ENCODE measurements around the gene TUBB3. TPM values are rescaled to one million over a fixed set of nuclear protein-coding genes. Genes with fewer than 3 reads are reported as not detected.
"Not testable (repeated sequence)": the region's sequence is repeated elsewhere in the genome, so short reads cannot be mapped to it uniquely, and the experiment has no call there.

Gene TUBB3
- total RNA-seq, 1 donor from 2014 or later, result 2.6 TPM

DNA sequence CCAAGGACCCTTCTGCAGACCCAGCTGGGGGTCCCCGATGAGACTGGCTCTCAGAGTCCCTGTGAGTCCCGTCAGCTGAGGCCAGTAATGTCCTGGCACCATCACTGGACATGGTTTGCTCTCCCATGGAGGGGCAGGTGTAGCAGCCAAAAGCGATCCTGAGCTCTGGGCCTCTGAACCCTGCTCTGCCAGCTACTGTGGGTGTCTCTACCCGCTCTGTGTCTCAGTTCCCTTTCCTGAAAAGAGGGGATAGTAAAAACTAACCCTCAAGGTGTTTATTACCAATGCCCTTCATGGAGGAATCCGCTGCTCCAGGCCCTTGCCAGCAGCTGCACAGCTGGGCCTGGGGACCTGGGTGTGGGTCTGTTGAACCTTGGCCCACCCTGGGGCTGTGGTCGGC, 8.8 kb downstream of the TUBB3 start:
- H3K27ac Mint-ChIP-seq, result no peak overlapping the region
- intact Hi-C loops (cut with micrococcal nuclease), result no loop called here
- no peaks in the 10 kb centered on the region for H3K36me3 Mint-ChIP-seq (ENCODE audit: low read depth)
- no peak for DNase-seq
- H3K4me1 Mint-ChIP-seq, result no peaks in the 10 kb centered on the region
- peaks cover 4% of the 10 kb centered on the region for H3K27me3 Mint-ChIP-seq
- H3K9me3 Mint-ChIP-seq, result no peaks in the 10 kb centered on the region
- no peak overlapping the region for H3K4me3 Mint-ChIP-seq

DNA sequence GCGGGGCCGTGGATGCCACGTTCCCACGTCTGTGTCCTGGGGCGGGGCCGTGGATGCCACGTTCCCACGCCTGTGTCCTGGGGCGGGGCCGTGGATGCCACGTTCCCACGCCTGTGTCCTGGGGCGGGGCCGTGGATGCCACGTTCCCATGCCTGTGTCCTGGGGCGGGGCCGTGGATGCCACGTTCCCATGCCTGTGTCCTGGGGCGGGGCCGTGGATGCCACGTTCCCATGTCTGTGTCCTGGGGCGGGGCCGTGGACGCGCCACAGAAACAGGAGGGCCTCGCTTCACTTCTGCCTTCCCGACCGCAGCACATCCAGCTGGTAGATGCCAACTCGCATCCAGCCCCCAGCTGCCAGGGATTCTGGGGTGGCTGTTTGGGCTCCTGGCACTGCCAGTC, 10.9 kb downstream of the TUBB3 start:
- H3K27ac Mint-ChIP-seq; intact Hi-C loops (cut with micrococcal nuclease); H3K9me3 Mint-ChIP-seq; H3K27me3 Mint-ChIP-seq; DNase-seq; H3K4me1 Mint-ChIP-seq; H3K36me3 Mint-ChIP-seq (ENCODE audit: low read depth); H3K4me3 Mint-ChIP-seq: not testable (repeated sequence)

- intact Hi-C loops (cut with micrococcal nuclease), result no loop called here
- Mint-ChIP-seq H3K9me3 (no peaks in the 10 kb centered on the region), H3K27me3 (peaks cover 1% of the 10 kb centered on the region), H3K4me3 (no peak overlapping the region), H3K4me1 (no peaks in the 10 kb centered on the region), H3K36me3 (ENCODE audit: low read depth) (no peaks in the 10 kb centered on the region), H3K27ac (no peak overlapping the region)
- DNase-seq, result no peak
Measured at GRCh38 chr16:89934611-89935553, 11.7 kb downstream of the TUBB3 start.

DNA sequence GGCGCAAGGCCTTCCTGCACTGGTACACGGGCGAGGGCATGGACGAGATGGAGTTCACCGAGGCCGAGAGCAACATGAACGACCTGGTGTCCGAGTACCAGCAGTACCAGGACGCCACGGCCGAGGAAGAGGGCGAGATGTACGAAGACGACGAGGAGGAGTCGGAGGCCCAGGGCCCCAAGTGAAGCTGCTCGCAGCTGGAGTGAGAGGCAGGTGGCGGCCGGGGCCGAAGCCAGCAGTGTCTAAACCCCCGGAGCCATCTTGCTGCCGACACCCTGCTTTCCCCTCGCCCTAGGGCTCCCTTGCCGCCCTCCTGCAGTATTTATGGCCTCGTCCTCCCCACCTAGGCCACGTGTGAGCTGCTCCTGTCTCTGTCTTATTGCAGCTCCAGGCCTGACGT, 12.5 kb downstream of the TUBB3 start:
- H3K27me3 Mint-ChIP-seq; H3K4me1 Mint-ChIP-seq; DNase-seq; H3K36me3 Mint-ChIP-seq (ENCODE audit: low read depth); H3K9me3 Mint-ChIP-seq; H3K4me3 Mint-ChIP-seq; H3K27ac Mint-ChIP-seq; intact Hi-C loops (cut with micrococcal nuclease): not testable (repeated sequence)

GRCh38 chr16:89936034-89936433, 12.9 kb downstream of the TUBB3 start:
- intact Hi-C loops (cut with micrococcal nuclease), result no loop called here

GRCh38 chr16:89936508-89936907, 13.4 kb downstream of the TUBB3 start:
- H3K9me3 Mint-ChIP-seq, result no peaks in the 10 kb centered on the region

More at GRCh38 chr16:89936034-89936433, 12.9 kb downstream of the TUBB3 start:
- H3K9me3 Mint-ChIP-seq, result no peaks in the 10 kb centered on the region
- DNase-seq, result no peak
- no peaks in the 10 kb centered on the region for H3K4me1 Mint-ChIP-seq
- H3K36me3 Mint-ChIP-seq (ENCODE audit: low read depth), result no peaks in the 10 kb centered on the region
- H3K27me3 Mint-ChIP-seq, result no peaks in the 10 kb centered on the region
- H3K4me3 Mint-ChIP-seq, result no peak overlapping the region
- no peak overlapping the region for H3K27ac Mint-ChIP-seq

GRCh38 chr16:89936981-89937380, 13.8 kb downstream of the TUBB3 start:
- Mint-ChIP-seq H3K36me3 (ENCODE audit: low read depth) (no peaks in the 10 kb centered on the region), H3K27me3 (no peaks in the 10 kb centered on the region)
- intact Hi-C loops (cut with micrococcal nuclease), result no loop called here

More at GRCh38 chr16:89936508-89936907, 13.4 kb downstream of the TUBB3 start:
- intact Hi-C loops (cut with micrococcal nuclease), result no loop called here
- Mint-ChIP-seq H3K4me1 (no peaks in the 10 kb centered on the region), H3K36me3 (ENCODE audit: low read depth) (no peaks in the 10 kb centered on the region), H3K4me3 (no peak overlapping the region), H3K27me3 (no peaks in the 10 kb centered on the region), H3K27ac (no peak overlapping the region)
- no peak for DNase-seq

GRCh38 chr16:89938175-89938885, 15.2 kb downstream of the TUBB3 start:
- Mint-ChIP-seq H3K9me3 (no peaks in the 10 kb centered on the region), H3K27me3 (peaks cover 1% of the 10 kb centered on the region), H3K4me1 (no peaks in the 10 kb centered on the region), H3K27ac (no peak overlapping the region), H3K4me3 (no peak overlapping the region), H3K36me3 (ENCODE audit: low read depth) (no peaks in the 10 kb centered on the region)
- intact Hi-C loops (cut with micrococcal nuclease), result no loop called here
- DNase-seq, result no peak

More at GRCh38 chr16:89936981-89937380, 13.8 kb downstream of the TUBB3 start:
- Mint-ChIP-seq H3K27ac (no peak overlapping the region), H3K4me3 (no peak overlapping the region), H3K4me1 (no peaks in the 10 kb centered on the region), H3K9me3 (no peaks in the 10 kb centered on the region)
- no peak for DNase-seq

- Mint-ChIP-seq H3K4me1 (peaks cover 2% of the 10 kb centered on the region), H3K27me3 (peaks cover 31% of the 10 kb centered on the region), H3K4me3 (no peak overlapping the region), H3K9me3 (no peaks in the 10 kb centered on the region), H3K36me3 (ENCODE audit: low read depth) (no peaks in the 10 kb centered on the region), H3K27ac (no peak overlapping the region)
- intact Hi-C loops (cut with micrococcal nuclease), result loop anchor here (5.0 kb wide), 1 partner anchor 78 kb away; no protein-coding TSS in a partner anchor
- no peak for DNase-seq
Measured at GRCh38 chr16:89944773-89945172, 21.6 kb downstream of the TUBB3 start.

- Mint-ChIP-seq H3K27me3 (peaks cover 35% of the 10 kb centered on the region), H3K4me1 (peaks cover 7% of the 10 kb centered on the region), H3K4me3 (no peak overlapping the region), H3K9me3 (no peaks in the 10 kb centered on the region), H3K27ac (no peak overlapping the region), H3K36me3 (ENCODE audit: low read depth) (no peaks in the 10 kb centered on the region)
- DNase-seq, result no peak
- intact Hi-C loops (cut with micrococcal nuclease), result loop anchor here (5.0 kb wide), 1 partner anchor 77 kb away; no protein-coding TSS in a partner anchor
Measured at GRCh38 chr16:89945654-89946053, 22.5 kb downstream of the TUBB3 start.

DNA sequence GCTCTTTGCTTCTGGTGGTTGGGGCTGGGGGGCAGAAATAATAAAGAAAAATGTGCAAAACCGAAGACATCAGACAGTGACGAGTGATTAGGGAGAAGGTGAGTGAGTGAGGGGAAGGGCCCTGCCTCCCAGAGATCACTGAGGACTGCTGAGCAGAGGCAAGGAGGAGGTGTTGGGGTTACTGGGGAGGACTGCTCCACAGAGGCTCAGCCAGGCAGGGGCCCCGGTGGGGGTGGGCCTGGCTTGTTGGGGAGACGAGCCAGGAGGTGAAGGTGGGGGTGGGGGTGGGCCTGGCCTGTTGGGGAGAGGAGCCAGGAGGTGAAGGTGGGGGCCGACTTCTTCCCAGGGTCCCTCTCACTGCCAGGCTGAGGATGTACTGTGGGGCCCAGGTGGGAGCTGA, 23.4 kb downstream of the TUBB3 start:
- no peak overlapping the region for H3K27ac Mint-ChIP-seq
- H3K4me1 Mint-ChIP-seq, result peaks cover 7% of the 10 kb centered on the region
- H3K9me3 Mint-ChIP-seq, result no peaks in the 10 kb centered on the region
- H3K4me3 Mint-ChIP-seq, result peak overlapping the region; percentile 2
- intact Hi-C loops (cut with micrococcal nuclease), result loop anchor here (5.0 kb wide), 1 partner anchor 76 kb away; no protein-coding TSS in a partner anchor
- no peak for DNase-seq
- H3K36me3 Mint-ChIP-seq (ENCODE audit: low read depth), result no peaks in the 10 kb centered on the region
- H3K27me3 Mint-ChIP-seq, result peaks cover 35% of the 10 kb centered on the region

DNA sequence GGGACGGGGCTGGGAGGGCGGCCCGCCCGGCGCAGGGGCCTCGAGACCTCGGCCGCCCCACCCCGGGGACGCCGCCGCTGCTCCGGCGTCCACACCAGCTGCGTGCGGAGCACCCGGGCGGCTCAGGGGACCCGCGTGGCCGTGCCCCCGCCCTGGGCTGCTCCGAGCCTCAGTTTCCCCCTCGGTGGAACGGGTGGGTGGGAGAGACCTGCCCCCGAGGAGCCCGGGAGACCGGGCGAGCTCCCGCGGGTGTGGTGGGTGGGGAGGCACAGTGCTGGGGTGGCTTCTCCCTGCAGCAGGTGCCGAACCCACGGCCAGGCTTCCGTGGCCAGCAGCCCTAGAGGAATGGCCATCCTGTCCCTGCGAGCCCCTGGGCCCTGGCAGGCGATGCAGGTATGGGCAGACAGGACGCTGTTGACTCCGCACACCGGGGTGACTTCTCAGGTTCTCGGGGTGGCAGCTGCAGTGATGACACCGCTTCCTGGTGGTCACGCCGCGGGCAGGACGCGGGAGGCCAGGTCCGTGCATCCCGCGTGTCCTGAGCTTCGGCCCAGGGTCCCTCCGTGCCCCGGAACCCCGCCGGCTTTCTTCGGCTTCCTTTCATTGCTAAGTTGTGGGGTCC, 26.1 kb downstream of the TUBB3 start:
- Mint-ChIP-seq H3K27ac (no peak overlapping the region), H3K27me3 (peaks cover 31% of the 10 kb centered on the region), H3K4me3 (peak overlapping the region; percentile 83), H3K4me1 (peaks cover 7% of the 10 kb centered on the region), H3K9me3 (no peaks in the 10 kb centered on the region), H3K36me3 (ENCODE audit: low read depth) (no peaks in the 10 kb centered on the region)
- no peak for DNase-seq
- intact Hi-C loops (cut with micrococcal nuclease), result loop anchor here (2.0 to 5.0 kb wide), 2 partner anchors 24 to 73 kb away; no protein-coding TSS in a partner anchor

DNA sequence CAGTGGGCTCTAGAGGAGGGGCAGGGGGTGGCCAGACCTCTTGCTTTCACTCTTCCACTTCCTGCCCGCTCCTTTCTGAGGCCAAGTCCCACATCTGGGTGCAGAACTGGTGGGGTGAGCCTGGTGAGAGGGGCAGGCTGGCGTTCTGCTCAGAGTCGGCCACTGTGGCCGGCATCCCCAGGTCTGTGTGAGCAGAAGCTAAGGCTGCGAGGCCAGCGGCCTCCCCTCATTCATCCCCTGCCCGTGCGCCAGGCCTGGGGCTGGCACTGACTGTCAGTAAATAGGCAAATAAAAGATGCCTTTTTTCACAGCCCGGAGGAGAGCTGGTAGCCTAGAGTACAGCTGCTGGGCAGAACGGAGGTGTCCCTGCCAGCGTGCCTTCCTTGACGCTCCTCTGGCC, 26.6 kb downstream of the TUBB3 start:
- H3K4me3 Mint-ChIP-seq, result peak overlapping the region; percentile 83
- peaks cover 7% of the 10 kb centered on the region for H3K4me1 Mint-ChIP-seq
- no peak for DNase-seq
- H3K36me3 Mint-ChIP-seq (ENCODE audit: low read depth), result no peaks in the 10 kb centered on the region
- H3K9me3 Mint-ChIP-seq, result no peaks in the 10 kb centered on the region
- intact Hi-C loops (cut with micrococcal nuclease), result loop anchor here (2.0 to 5.0 kb wide), 2 partner anchors 23 to 73 kb away; no protein-coding TSS in a partner anchor
- no peak overlapping the region for H3K27ac Mint-ChIP-seq
- peaks cover 30% of the 10 kb centered on the region for H3K27me3 Mint-ChIP-seq
